ENCODE measurements around the gene LMAN1L.

Gene LMAN1L

DNA sequence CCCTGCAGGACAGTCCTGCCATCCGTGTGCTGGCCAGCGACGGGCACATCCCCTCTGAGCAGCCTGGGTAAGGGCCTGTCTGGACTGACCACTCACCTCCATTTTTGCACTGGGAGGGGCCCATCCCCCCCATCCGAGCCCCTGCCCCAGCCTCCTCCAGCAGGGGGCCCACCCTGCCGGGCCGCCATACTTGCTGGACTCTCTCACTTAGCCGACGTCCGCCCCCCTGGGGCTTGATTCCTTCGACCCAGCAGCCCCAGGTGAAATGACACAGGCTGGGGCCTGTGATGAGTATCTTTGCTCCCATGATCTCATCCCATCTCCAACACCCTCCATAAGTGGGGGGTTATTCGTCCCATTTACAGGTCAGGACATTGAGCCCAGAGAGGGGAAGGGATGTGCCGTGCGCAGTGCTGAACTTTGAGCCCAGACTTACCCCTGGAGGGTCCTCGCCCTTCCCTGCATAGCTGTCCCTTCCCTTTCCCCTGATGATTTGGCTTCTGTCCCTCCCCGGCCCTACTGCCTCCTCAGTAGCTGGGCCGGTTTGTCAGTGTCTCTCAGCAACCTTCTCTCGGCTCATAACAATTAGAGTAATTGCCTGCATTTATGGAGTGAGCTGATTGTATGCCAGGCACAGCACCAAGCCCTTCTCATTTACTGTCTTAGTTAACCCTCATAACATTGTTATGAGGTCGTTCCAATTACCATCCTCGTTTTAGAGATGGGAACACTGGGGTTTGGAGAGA lies 4.2 kb downstream of the LMAN1L start:
- no peak for DNase-seq (ENCODE audit: low read depth)

DNA sequence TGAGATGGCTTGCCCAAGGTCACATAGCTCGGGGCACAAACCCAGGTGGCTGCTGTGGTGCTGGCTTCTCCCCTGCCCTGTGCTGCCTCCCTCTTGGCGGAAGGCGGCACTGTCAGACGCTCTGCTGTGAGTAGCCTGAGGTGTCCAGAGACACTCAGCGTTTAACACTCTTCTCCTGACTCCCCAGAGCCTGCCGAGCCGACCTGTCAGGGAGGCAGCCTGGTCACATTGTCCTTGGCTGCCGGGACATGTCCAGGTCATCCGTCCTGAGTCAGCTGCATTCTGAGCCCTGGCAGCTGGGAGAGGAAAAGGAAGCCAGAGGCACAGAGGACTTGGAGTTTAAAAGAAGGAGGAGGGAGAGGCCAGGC lies 4.7 kb downstream of the LMAN1L start:
- DNase-seq (ENCODE audit: low read depth): no peak

DNA sequence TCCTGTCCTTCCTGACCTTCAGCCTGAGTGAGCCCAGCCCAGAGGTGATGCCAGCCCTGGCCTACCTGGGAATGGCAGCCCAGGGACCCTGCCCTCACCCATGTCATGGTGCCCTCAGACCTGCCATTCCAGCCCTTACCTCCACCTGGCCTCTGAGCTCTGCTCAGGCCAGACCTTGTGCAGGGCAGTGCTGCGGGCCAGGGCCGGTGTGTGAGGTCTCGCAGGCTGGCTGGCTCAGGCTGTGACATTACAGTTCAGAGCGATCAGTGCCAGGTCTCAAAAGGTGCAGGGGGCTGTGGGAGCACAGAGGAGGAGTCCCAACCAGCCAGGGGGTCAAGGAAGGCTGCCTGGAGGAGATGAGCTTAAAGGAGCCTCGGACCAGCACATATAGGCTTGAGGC lies 7.4 kb downstream of the LMAN1L start:
- no peak for DNase-seq (ENCODE audit: low read depth)

DNA sequence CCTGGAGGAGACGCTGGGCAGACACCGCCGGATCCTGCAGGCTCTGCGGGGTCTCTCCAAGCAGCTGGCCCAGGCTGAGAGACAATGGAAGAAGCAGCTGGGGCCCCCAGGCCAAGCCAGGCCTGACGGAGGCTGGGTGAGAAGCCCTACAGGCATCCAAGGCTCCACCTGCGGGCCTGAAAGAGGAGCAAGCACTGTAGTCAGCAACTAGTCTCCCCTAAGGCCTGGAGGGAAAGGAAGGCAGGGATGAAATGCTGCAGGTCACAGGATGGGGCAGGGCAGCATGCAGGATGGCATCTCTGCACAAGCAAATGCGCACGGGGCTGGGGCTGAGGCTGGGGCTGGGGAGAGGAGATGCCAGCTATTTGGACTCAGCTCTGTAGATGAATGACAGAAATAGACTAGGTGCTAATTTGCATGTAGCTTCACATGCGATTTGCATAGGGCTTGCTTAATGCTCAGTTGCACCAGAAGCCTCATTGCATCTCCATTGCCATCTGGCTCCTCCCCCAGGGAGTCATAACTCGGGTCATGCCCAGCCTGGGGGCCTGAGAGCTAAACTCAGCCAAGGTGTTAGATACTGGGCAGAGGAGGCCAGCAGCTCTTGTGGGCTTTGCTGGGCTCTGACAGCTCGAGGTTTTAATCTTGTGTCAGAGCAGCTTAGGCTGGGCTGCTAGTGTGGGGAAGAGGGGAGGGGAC lies 8.6 kb downstream of the LMAN1L start:
- DNase-seq (ENCODE audit: low read depth): no peak

DNA sequence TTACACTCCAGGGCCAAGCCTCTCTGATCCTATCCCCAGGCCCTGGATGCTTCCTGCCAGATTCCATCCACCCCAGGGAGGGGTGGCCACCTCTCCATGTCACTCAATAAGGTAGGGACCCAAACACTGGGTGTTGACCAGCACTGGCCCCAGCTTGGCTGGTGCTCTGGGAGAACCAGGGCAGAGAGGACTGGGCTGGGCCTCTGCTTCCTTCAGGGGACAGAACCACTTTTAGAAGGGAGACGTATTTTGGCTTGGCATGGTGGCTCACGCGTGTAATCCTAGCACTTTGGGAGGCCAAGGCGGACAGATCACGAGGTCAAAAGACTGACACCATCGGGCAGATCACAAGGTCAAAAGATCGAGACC lies 9.1 kb downstream of the LMAN1L start:
- no peak for DNase-seq (ENCODE audit: low read depth)

DNA sequence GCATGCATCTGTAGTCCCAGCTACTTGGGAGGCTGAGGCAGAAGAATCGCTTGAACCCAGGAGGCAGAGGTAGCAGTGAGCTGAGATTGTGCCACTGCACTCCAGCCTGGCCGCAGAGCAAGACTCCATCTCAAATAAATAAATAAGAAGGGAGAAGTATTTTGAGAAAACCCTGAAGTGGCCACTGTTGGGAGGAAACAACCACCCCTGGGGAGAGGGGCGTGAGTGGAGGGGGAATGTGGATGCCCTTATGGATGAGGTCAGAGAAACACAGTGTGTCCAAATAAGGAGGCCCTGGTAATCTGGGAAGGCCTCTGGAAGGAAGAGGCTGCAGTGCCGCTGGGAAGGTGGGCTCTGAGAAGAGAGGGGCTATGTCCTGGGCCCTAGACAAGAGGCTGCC lies 9.6 kb downstream of the LMAN1L start:
- DNase-seq (ENCODE audit: low read depth): no peak

DNA sequence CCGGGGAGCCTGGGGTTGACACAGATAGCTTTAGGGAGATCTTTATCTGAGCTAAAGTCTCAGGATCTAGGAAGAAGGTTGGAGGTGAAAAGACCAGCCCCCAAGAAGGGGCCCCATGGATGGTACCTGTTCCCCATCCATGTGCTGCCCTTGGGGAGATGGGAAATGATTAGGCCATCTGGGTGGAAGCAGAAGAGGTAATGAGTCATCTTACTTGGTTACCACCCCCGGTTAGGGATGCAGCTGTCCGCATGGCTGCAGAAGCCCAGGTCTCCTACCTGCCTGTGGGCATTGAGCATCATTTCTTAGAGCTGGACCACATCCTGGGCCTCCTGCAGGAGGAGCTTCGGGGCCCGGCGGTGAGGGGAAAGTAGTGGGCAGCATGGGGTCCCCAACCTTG lies 10.7 kb downstream of the LMAN1L start:
- DNase-seq (ENCODE audit: low read depth): no peak

DNA sequence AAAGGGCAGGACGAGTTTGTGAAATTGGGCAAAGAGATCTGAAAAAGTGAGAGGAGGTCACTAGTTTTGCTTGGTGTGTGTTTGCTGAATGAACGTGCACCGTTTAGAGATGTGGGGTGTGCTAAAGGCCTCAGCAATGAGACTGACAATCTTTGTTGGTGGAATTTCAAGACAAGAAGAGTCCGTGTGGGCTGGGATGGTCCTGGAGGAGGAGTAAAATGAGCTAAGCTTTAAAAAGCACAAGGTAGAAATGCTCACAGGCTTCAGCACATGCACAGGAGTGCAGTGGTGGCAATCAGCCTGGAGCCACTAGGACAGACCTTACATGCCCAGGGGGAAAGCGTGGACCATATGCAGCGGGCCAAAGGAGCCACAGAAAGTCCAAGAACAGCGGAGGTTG lies 12.3 kb downstream of the LMAN1L start:
- no peak for DNase-seq (ENCODE audit: low read depth)

DNA sequence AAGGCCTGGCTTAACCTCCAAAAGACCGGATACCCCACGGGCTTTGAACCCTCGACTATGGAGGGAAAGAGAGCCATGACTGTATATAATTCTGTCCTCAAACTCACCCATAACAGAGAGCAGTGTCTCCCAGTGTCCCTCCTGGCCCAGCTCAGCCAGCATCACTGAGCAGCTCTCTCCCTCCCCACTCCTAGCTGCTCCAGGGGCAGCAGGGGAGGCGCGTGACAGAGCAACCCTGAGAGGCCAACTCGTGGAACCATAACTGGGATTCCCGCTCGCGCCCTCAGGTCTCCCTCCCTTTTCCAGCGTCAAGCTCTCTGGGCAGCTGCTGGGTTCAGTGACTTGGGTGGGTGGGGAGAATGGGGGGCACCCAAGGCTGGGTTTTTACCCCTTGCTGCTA lies 13.2 kb downstream of the LMAN1L start:
- DNase-seq (ENCODE audit: low read depth): no peak

DNA sequence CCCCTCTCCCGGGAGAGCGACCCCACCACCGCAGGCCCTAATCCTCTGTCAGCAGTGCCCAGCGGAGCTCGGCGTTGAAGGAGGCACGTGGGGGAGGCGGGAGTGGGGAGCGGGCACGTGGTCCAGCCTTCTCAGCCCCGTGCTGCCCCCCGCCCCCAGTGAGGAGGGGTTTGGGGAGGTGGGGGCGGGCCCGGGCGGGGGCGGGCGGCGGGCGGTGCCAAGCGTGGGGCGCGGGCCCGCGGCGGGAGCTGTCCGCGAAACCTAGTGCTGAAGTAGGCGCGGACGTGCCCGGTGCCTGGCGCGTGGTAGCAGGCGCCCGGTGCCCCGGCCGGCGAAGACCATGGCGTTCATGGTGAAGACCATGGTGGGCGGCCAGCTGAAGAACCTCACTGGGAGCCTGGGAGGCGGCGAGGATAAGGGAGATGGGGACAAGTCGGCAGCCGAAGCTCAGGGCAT lies 13.8 kb downstream of the LMAN1L start, which contains the start of gene CPLX3:
Gene CPLX3 (plus strand): TSS at position 264 of the 456 bp plus-strand sequence. CDS start 77 bp downstream, at position 341.
- no peak for DNase-seq (ENCODE audit: low read depth)

DNA sequence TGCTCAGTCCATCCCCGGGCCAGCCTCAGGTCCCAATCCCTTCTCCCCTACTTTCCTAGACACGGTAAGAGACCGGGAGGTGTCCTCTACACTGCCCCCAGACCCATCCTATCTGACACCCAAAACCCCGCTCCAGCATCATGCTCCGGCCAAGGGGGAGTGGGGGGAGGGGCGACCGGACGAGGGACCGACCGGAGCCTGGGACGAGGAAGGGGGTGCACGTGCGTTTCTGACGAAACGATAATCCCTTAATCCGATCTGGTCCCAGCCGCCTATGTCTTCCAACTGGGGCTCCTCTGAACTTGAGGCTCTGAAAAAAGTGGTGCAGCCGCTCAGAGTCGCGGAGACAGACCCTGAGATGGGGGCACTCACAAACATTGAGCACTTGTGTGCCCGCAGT lies 14.3 kb downstream of the LMAN1L start:
- no peak for DNase-seq (ENCODE audit: low read depth)

DNA sequence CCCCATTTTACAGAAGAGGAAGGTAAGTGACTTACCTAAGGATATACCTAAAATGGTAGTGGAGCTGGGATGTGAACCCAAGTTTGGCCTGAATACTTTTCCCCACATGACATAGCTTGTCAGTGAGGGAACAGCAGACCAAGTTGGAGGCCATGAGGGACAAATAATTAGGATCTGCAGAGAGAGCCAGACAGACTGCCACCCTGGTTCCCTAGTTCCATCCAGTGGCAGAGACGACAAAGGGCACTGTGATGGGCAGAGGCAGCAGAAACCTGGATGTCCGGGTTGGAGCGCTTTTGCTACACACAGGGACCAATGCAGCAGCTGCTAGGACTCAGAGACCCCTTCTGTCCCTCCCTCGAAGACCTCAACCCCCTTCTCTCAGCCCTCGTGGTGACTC lies 15.0 kb downstream of the LMAN1L start:
- DNase-seq (ENCODE audit: low read depth): no peak

DNA sequence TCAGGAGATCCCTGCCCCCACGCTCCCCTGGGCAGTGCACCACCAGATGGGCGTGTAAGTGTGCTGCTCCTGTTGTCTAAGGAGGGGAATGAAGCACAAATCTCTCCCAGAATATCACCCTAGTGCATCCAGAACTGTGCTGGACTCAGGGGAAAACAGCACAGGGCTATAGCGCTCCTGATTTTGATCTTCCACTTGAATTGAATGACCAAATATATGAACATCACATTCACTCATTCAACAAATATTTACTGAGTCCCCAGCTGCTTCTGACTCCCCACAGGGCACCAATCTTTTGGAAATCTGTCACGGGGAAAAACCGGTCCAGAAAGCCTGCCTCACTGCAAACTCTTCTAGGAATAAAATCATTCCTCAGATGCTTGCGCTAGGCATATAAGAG lies 16.2 kb downstream of the LMAN1L start:
- DNase-seq (ENCODE audit: low read depth): no peak

DNA sequence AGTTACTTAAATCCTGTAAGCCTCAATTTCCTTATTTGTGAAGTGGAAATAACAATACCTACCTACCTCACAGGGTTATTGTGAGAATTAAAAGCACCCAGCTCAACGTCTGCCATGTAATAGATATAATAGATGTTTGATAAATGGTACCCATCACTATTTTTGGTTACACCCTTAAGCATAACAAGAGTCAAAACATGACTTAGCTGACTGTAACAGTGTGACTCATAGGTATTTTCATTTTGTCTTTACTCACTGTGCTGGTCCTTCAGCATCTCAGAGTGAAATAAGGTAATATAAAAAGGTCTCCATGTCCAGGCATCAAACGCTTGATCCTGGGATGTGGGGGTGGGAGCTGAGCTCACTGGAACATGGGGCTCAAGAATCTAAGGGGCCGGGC lies 16.9 kb downstream of the LMAN1L start:
- peak; percentile 23 for DNase-seq (ENCODE audit: low read depth)

DNA sequence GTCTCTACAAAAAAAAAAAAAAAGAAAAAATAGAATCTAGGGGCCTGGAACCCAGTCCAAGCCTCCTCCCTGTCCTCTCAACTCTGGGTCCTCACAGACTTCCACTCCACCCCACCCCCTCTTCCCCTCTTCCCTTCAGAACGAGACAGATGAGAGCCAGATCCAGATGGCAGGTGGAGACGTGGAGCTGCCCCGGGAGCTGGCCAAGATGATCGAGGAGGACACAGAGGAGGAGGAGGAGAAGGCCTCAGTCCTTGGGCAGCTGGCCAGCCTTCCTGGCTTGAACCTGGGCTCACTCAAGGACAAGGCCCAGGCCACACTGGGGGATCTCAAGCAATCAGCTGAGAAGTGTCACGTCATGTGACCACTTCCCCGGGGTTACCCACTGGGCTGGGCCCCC lies 17.4 kb downstream of the LMAN1L start:
- no peak for DNase-seq (ENCODE audit: low read depth)

DNA sequence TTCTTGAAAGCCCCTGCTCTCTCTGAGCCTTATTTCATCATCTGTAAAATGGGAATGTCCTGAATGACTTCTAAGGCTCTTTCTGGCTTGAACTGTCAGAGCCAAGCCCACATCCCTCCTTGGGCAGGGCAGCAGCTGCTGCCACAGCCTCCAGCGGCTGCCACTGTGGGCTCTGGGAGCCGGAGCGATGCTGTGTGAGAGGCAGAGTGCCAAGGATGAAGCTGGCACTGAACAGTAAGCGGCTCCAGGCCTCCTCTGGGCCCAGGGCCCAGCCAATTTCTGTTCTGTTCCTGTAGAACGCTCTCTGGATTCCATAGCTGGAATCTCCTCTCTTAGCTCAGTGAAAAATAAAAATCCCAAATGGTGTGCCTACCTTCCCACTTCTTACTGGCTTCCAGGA lies 18.2 kb downstream of the LMAN1L start:
- DNase-seq (ENCODE audit: low read depth): no peak

DNA sequence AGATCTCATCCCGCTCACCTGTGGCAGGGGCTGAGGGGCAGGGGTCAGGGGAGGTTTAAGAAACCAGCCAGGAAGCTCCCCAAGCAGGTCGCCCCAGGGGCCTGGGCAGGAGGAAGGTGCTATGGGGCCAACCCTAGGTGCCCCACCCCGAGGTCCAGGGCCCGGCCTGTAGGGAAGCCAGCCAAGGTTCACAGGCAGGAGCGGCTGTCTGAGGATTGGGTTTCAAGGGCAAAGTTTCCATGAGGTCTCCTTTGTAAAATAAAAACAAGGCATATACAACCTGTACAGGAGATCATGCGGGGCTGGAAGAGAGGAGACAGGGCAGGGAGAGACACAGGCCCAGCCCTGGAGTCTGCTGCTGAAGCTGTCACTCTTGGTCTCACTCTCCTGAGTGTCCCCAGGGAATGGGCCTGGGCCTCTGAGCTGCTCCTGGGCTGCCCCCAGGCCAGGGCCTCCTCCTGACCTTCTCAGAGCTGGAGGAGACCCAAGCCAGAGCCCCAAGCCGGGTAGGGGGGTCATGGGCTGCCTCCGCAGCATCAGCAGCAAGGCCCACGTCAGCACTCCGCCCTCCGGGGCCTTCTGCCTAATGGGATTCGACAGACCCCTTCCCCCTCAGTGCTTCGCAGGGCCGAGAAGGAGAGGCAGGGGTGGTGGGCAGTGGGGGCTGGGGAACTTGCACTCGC lies 19.3 kb downstream of the LMAN1L start:
- DNase-seq (ENCODE audit: low read depth): no peak

DNA sequence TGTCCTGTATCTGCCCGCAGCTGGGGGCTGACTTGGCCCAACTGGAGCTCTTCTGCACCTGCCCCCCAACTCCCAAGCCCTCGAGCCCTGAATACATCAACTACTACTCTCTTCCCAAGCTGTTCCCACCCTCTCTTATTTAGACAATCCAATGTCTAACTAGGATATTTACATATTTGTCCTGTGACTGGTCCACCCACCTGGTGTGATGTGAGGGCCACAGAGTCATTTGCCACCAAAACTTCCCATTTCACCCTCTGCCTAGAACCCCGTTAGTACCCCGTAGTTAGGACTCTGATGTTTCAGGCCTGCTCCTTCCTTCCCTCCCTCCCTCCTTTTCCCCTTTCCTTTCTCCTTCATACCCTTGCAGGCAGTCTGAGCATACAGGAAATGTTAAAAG lies 20.2 kb downstream of the LMAN1L start:
- DNase-seq (ENCODE audit: low read depth): no peak

DNA sequence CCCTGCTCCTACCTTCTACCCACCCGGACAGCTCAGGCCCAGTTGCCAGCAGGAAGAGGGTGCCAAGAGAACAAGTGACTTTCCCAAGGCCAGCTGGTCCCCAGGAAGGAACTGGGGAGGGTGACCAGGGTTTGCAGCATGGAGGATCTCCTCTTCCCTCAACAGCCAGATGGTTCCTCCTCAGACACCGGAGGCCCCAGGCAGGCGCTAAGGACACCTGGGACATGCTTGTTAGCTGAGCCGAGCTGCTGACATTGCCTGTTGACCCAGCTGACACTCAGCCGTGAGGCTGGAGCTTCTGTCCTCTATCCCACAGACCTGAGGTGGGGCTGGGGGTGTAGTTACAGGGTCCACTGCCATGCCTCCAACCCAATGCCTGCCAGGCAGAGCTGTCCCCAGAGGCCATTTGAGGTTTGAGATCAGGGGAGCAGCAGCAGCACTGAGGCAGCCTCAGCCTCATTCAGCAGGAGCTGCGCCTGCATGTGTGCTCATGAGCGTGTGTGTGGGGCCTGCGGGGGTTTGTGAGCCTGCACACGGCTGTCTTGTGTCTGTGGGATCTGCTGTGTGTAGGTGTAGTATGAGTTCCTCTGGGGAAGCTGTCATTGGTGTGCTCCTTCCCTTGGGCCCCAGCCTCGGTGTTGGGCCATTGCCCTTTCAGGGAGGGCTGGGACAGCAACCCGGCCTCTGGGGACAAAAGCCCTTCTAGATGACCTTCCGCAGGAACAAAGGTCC lies 20.9 kb downstream of the LMAN1L start:
- DNase-seq (ENCODE audit: low read depth): no peak

DNA sequence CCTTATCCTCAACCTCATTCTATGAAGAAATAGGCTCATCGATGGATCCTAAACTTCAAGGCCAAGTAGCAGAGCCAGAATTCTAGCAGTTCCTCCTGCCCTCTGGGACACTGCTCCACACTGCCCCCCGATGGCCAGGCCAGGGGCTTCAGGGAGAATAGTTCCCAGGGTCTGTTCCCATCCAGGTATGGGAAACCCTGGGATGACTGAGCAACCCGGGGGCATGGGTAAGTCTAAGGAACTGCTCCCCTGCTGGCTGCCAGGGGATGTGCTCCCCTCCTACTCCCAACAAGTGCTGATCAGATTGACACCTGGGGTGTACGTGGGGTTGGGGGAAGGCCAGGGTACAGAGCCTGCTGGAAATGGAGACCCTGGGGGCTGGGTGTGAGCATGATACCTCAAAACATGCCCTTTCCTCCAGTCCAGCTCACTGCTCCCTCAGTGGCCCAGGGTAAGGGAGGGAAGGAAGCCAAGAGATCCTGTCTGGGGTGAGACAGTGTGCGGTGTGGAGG lies 22.7 kb downstream of the LMAN1L start:
- peak; percentile 27 for DNase-seq (ENCODE audit: low read depth)

DNA sequence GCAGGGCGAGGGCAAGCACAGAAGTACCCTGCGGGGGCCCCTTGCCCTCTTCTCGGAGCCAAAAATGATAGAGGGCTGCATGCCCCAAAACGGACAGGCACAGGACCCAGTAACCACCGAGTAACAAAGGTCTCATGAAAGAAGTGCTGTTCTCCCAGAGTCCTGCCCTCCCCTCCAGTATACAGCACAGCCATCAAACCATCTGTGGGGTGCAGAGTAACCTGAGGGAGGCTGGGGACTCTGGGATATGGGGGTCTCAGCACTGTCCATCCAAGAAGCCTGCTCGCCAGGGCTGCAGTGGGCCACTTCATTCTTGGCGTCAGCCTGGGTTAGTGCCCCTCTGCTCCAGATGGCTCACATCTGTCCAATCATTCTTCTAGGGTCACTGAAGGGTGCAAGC lies 24.2 kb downstream of the LMAN1L start:
- DNase-seq (ENCODE audit: low read depth): no peak

DNA sequence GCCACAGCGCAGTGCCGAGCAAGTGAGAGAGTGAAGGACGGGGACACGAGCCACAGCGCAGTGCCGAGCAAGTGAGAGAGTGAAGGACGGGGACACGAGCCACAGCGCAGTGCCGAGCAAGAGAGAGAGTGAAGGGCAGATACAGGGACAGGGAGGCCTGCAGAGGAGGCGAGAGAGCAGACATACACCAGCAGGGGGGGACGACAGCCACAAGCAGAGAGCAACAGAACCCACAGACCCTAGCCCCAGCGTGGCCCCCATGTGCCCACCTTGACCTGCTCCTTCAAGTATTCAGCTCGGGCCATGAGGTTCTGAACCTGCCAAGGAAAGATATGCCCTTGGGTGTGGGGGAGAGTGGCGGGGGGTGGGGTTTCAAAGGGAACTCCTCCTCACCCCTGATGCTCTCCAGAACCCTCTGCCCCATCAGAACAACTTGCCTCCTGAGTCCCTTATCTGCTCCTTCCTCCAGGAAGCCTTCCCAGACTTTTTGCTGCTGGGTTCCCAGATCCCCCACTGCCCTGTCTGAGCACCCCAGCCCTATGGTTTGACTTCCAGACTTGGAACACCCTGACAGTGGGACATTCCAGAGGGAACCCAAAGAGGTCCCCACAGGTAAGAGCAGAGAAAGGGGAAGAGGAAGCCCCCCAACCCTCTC lies 25.0 kb downstream of the LMAN1L start:
- no peak for DNase-seq (ENCODE audit: low read depth)

All from stromal cell of bone marrow (primary cell).